Medulla oblongata (tissue), 1 donor: ENCODE data around the gene LRRC1.

Experiments
- DNase-seq: peaks from one replicate; pipeline ENCODE4 v3.0.0-alpha.2; 2015; ENCODE audit errors: extremely low spot score

The LRRC1 gene

DNA sequence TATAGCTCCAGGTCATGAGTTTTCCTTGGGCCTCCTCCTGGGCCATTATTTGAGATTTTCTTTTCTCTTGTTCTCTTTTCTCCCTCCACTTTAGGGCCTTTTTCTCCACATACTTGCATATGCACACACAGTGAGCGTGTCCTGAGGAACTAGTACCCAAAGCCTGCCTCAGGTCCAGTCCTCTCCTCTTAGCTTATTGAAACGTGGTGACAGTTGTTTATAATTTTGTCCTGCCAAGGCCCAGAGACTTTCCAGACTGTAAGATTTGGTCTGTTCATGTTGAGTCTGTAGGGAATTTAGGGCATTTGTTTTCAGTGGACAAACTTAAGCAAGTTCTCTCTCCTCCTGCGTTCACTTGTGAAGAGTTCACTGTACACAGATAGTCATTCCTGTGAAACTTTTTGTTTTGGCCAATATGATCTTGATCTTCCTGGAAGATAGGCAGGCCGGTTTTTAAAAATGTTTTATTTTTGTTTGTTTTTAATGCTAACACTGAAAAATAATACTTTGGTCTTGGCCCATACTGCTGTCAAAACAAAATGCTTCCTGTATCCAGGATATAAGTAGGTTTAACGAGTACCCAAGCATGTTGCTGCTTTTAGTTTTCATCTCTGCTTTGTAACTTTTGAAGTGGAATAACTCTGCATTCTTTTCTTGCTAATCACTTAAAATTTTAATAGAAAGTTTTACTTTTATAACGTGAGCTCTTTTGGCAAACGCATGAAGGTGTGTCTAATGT lies 20.7 kb downstream of the LRRC1 start:
- no peak for DNase-seq

DNA sequence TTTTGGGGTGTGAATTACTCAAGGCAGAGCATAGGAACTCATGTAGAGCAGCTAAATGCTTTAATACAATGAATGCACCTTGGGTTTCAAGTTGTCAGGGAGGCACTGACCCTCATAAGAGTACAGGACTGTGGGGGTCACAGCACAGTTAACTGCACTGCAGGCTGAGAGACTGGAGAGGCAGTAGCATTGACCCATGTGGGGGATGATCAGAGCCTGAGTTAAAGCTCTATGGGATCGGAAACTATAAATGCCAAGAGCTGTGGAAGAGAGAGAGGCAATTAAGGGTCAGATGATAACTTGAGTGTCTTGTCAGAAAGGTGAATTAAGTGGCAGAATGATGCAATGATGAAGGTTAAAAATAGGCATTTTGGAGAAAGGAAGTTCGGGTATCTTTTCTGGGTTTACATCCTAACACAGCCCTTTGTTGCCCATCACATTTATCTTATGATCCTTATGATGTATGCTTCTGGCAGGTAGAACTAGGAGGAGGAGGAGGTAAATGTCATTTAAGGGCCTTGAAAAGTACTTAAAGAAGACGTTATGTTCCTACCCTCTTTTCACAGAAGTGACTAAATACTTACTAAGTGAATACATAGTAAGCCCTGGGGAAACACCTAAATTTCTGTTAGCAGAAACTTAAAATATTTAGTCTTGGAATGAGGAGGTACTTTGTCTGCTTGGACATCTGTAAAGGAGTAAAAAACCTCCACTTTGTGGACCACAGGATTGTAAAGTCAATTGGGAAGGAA lies 24.2 kb downstream of the LRRC1 start:
- DNase-seq = no peak

DNA sequence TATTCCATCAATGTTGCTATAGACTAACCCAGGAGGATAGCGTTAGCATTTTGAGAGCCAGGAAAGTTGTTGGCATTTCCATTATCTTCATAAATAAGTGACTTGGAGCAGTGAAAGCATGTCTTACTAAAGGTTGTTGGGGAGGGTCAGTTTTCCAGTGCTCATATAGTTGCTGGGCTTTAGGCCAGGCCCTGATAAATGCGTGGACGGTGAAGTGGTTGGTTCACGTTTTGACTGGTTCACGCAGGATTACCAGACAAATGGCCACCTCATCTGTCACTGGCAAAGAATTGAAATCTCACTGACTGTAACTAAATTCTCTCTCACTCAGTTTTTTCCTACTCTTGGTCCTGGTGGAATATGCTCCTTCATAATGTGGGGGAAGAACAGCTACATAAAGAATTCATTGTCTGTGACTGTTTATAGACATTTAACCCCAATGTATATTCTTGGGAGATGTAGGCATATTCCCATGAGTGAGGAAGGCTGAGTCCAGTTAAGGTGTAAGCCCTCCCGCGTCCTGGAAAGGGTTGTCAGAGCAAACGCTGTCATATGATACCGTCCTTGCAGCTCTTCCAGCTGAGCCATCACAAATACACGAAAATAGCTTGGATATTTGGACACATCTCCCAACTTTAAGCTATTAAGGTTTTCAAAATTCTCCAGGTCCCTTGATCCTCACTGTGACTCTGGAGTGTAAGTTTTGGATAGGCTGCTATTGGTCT lies 27.8 kb downstream of the LRRC1 start:
- DNase-seq = no peak

DNA sequence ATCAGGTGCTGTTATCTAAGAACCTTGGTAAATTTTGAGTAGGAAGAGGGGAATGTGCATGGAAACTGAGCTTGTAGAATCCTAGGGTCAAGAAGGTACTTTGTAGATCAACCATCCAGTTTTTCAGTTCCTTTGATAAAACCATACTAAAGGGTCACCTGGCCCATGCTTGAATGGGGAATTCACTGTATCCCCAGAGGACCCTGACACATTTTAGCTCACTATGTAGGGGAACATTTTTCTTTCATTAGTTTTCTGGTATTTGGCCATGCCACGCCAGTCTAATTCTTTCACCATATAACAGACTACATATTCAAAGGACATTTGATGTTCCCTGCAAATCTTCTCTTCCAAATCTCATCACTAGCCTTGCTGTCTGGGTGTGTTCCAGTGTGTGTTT lies 29.9 kb downstream of the LRRC1 start:
- no peak for DNase-seq

DNA sequence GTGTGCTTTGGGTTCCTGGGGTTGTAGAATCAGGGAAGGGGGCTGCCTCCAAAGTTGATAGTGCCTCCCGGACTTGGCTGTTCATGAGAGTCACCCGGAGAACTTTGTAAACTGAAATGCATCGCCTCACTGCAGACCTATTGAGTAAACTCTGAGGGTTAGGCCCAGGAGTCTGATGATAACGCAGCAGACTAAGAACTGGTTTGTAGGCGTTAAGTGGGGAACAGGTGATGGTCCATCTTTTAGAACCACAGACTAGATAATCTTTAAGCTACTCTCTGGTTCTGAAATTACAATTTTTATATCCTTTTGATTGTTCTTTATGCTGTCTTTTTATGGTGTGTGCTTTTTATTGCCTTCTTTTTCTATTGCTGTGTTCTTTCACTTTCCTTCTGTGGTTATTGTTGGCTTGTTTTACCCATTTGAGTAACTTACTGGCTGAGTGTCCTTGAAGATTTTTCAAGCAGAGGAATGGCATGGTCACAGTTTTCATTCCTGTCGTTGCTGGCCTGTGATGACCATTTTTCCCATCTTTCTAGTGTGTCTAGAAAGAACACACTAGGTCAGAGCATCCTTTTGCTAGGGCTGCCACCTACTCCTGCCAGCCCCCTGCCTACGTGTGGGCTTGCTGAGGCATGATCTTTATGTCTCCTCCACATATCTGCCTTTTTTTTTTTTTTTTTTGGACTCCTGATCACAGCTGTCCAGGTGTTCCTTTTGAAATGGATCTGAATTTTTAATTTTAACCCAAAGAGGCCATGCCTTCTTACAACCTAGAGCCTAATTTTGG lies 30.9 kb downstream of the LRRC1 start:
- DNase-seq = no peak

DNA sequence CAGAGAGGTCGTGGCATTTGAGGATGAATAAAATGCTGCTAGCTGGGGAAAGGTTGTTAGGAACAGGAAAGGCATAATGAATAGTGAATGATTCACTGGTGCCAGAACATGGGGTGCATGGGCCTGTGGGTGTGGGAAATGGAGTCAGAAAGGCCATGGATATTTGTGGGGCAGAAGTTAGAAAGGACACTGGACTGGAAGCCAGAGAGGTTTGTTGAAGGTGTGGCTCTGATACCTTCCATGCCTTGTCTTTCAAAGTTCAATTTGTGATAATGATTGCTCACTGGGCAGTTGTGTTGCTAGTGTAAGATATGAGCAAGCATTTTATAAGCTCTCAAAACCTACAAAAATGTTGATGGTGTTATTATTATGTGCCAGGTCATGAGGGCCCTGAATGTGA lies 32.7 kb downstream of the LRRC1 start:
- no peak for DNase-seq

DNA sequence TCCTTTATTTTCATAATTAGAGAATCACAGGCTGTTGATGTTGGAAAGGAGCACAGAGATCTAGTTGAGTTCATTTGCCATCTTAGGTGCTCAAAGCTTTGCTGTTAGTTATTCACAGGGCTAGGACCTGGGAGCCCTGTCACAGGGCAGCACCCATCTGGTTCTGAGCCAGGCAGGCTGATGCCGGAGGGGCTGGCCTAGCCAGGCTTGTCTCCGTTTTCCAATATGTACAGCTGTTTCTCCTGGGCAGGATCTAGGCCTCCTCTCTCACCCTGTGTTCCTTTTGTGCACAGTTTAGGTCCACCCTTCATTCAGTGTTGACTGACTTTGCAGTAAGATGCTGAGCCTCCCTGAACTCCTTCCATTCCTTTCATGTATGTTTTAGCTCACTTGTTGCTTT lies 33.4 kb downstream of the LRRC1 start:
- no peak for DNase-seq

DNA sequence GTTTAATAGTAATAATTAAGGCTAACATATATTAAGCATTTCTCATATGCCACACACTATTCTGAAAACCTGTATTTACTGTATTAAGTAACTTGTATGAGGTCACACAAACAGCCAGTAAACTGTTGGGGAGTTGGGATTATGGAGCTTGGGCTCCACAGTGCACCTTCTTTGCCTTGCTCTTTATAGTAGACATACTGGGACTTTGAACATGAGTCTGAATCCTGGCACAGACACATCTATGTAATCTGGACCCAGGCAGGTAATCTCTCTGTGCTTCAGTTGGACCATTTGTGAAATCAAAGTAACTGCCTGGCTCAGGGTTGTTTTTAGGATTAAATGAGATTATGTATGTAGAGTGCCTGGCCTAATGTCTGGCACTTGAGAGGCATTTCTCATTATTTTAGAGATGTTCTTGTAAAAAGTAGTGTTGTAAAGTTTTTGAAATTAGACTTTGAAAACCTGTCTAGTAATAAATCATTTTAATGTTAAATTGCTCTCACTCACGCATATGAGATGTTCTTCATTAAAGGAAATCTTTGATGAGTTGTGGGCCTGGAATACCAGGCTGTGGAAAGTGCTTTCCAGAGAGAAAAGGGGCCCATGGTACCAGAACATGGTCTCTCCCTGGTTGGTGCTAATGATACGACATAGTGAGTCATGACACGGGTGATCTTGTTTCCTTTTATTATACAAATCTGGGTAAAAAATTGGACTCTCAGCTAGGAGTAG lies 34.3 kb downstream of the LRRC1 start:
- no peak for DNase-seq

DNA sequence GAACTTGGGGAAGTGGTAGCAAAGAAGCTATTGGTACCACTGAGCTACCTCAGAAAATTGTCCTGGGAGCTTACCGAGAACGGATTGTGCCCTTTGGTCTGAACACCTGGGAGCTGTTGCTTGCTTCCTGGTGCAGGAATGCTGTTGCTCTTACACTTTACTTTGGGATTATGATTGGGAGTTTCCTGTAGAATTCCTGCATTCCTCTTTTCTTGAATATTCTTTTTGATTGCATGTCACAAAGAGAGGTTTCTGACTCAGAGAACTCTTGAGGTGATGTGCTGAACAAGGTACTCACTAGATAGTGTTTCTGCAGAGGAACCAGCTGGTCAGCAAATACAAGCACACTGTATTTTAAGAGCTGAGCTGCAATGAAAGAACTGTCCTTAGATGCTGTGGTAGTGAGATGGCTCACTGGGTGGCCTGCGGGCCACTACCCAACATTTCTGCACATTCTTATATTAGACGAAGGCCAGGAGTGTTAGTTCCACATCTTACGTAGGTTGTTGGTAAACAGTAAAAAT lies 35.0 kb downstream of the LRRC1 start:
- DNase-seq = no peak

DNA sequence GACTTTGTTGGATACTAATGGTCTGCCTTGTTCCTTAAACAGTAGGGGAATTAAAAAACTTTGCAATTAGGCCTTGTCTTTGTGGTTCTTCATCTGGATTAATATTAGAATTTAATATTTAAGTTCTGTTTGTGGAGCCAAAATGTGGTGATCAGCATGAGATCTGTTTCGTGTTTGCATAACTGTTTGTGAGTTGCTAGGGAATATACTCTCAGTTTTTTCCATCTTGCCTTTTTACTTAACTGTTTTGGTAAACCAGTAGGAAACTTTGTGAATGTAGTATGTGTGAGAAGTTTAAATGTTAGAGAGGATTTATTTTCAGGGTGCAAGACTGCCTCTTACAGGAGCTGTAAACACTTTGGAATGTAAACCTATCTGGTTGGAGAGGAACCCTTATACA lies 35.6 kb downstream of the LRRC1 start:
- DNase-seq = no peak

DNA sequence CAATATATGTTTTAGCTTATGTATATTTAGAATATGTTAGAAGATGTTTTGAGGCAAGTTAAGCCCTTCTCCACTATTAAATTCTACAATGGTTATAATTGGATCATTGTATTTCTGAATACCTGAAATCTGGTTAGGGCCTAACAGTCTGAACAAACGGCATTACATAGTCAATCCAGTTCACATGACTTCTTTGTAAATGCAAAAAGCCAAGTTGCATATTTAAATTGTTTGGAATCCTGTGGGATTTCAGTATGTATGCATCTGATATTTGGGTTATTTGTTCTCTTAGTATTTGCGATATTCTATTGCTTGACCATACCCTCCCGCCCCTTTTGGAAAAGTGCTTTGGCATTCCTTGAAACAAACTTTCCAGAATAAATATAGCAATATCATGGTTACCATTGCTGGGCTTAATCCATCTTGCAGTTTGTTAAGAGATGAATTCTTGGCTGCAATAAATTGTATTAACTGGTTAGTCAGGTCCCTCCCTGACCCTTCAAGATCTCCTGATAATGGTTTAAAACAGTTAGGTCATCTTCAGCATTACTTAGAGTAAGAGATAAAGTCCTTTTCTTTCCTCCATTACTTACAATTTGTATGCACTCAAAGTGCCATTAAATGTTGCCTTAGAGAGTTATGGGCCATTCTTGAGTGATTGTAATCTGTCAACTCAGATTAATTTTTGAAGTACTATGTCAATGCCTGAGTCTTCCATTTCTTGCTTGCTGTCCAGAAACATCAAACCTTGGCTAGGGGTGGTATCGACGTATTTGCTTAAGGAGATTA lies 36.5 kb downstream of the LRRC1 start:
- no peak for DNase-seq

DNA sequence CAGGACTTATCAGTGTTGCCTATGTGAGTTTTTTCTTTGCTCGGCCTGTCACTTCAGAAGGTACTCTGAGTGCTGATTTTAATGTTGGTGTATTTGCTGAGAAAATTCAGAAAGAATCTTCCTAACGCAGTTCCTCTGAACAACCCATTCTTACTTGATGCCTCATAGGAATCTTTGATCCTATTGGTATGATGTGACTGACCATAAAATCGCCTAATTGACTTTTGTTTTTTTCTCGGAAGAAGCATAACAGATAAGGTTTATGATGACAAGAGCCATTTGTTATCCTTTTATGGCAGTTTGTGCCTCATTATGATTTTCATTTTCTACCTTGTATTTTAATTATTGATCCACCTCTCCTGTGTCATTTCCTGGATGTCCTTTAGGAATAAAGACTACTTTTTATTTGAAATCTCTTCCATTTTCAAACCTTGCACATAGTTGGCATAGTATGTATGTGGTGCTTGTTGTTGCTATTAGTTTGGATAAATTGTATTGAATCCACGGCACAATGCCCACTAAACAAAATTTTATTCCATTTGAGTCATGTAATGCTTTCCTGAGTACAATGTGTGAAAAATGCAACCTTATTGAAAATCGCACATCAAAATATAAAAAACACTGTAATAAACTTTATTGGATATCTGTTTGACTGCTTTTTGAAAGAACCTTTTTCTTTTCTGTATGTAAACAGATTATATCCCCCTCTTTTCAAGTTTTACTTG lies 37.3 kb downstream of the LRRC1 start:
- DNase-seq = no peak

DNA sequence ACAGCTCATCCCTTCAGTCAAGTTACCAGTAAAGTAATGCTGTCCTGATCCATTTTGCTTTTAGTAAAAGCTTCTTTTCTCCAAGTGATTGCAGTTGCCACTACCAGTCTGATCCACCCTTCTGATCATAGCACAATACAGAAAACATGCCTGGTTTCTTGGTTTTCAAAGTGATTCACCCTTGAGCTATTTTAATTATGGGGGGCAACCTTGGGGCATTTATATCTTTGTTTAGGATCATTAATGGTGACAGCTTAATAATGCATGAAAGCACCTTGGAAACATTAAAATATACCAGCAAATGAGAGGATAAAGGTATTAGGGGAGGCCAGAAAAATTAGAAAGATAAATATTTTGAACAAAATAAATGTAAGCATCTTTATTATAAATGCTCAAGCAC lies 38.4 kb downstream of the LRRC1 start:
- no peak for DNase-seq

DNA sequence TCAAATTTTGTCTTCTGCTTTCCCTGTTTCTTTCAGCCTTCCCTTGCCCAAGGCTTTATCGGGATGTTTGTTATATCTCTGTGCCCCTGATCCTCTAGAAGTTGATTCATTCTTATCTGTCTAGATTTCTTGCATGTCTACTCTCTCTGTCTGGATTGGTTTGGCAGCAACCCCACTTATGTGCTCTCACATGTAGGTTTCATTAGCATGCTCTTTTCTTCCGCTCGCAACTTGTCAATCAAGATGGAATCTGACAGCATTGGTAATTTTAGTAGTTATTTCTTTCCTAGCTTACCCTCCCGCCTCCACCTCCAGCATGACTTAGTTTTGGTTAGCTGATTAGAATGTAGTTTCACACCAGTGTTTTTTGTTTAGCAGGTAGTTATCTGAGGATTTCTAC lies 39.3 kb downstream of the LRRC1 start:
- no peak for DNase-seq

DNA sequence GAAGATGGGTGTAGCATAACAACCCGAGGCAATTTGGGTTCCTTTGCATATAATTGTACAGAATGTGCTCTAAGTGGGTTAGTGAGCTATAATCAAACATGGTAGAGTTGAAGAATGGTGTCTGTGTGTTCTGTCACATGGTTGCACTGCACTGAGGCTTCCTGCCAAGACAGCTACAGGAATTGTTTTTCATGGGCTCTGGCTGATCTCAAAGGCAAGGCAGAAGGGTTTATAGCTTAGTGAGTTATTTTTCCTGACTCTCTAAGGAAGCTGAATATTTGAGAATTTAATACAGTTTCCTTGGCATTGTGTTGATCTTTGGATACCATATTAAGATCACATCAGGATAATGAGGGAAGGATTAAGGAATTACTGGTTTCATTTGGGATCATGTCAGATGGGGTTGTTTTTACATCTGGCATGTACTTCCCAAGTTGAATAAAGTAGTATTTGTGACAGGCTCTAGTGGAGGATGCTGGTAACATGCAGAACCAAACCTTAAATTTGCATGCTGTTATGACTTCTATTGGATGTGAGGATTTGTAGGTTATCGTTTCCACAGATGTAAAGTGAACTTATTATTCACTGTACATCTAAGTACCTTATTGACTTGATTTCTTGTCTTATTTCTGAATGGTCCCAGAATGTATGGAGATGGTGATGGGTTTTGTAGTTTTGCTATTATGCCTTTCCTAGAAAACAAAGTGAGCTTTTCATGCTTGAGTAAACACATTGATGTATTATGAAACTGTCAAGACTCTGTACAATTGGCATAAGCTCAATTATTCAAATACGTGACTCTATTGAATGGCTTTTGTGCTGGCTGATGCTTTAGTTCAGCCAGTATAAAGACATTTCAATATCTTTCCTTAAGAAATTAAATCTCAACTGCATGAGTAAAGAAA lies 43.3 kb downstream of the LRRC1 start:
- peak; percentile 88 for DNase-seq

DNA sequence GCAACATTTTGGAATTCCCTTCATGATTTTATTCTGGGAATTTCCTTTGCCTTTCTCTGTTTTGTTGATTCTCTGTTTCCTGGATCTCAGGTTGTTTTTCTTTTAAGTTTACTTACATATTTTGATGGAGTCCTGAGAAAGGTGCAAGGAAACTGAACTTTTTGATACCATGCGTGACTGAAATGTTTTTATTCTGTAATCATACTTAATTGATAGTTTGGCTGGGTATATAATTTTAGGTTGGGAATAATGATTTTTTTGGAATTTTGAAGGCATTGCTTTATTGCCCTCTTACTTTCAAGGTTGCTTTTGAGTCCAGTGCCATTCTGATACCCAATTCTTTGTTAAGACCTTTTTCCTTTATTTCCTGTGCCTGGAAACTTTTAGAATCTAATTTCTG lies 45.2 kb downstream of the LRRC1 start:
- DNase-seq = no peak

DNA sequence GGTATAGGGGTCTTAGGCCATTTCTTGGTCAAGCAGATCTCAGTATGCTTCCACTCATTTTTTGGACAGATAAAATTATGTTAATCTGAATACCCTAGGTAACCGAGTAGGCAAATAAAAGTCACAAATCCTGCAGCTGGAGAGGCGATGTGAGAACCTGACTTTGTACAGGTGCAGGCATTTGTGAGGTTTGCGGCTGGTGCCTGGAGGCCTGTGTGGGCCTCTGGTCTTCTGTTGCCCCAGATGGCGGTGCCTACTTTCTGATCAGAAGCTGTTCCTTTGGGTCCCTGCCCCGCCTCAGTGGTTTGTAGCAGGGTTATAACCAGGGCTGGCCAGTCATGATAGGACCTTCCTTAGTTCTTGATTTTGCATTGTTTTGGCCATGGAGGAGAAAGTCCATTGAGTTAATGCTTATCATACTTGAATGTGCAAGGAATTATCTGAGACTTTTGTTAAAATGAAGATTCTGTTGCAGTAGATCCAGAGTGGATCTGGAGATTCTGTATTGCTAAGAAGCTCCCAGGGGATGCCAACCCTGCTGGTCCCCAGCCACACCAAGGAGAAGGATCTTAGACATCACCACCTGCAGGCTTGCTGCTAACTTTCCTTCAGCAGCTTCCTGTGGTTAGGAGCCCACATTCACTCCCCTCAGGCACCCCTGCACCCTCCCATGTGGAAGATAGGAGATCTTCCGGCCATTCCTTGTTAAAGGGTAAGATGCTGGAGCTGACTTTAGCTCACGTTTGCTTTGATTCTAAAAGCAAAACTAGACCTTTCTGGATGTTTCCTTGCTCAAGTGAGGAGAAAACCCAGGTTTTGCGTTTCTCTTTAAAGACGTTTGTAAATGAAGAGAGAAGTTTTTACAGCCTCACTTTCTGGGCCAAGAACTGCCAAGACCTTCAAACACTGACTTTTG lies 50.7 kb downstream of the LRRC1 start:
- no peak for DNase-seq
